Heart left ventricle (tissue), 16 donors: ENCODE measurements around the gene LOXL3. TPM values are rescaled to one million over a fixed set of nuclear protein-coding genes. Genes with fewer than 3 reads are reported as not detected.

Experiments
- ATAC-seq, 4 donors: fragments of 200-7000 bp; cut with Tn5 transposase; one replicate each; pipeline ENCODE4 v1.9.1; 2020 to 2022; ENCODE audit warnings: moderate library complexity in 4 of 4, mild to moderate bottlenecking in 3 of 4, moderate number of reproducible peaks in 1 of 4
- DNase-seq, 5 donors: peaks; one replicate each; pipeline ENCODE4 v3.0.0-alpha.2; 2020
- H3K27ac ChIP-seq, 12 donors: fragments of 200-600 bp; sonication (generic) in 4 of 12; one replicate each; pipeline versions ENCODE4 v1.5.0 to v1.8.0; 2016 to 2022; ENCODE audit warnings: mild to moderate bottlenecking in 2 of 12
- H3K27me3 ChIP-seq, 9 donors: fragments of 200-600 bp; sonication (generic) in 2 of 9; one replicate each; pipeline versions ENCODE4 v1.5.1 to v1.8.0; 2016 to 2022; ENCODE audit warnings: mild to moderate bottlenecking in 3 of 9
- H3K36me3 ChIP-seq, 9 donors: fragments of 200-600 bp; sonication (generic) in 2 of 9; one replicate each; pipeline versions ENCODE4 v1.5.0 to v1.8.0; 2018 to 2022; ENCODE audit warnings: mild to moderate bottlenecking in 2 of 9
- H3K4me1 ChIP-seq, 12 donors: fragments of 200-600 bp; sonication (generic) in 4 of 12; one replicate each; pipeline versions ENCODE4 v1.5.0 to v1.8.0; 2016 to 2022; ENCODE audit warnings: mild to moderate bottlenecking in 3 of 12
- H3K4me3 ChIP-seq, 12 donors: fragments of 200-600 bp; sonication (generic) in 4 of 12; one replicate each; pipeline versions ENCODE4 v1.5.0 to v1.8.0; 2017 to 2022; ENCODE audit warnings: mild to moderate bottlenecking in 9 of 12, moderate library complexity in 4 of 12
- H3K9me3 ChIP-seq, 12 donors: fragments of 200-600 bp; sonication (generic) in 4 of 12; one replicate each; pipeline versions ENCODE4 v1.5.0 to v1.8.0; 2016 to 2022; ENCODE audit warnings: mild to moderate bottlenecking in 1 of 12
- POLR2A ChIP-seq, 2 donors: fragments of 450-650 bp; IDR thresholded peaks; one replicate each; pipeline ENCODE4 v1.6.1; 2017; ENCODE audit warnings: antibody characterized with exemption in 2 of 2, mild to moderate bottlenecking in 2 of 2, moderate library complexity in 2 of 2
- WGBS, 4 donors: extraction: QIAGEN DNeasy Blood & Tissue Kit in 2 of 4; methylation state at CpG; one replicate each; pipeline versions ENCODE4 v1.1.5 to v1.1.7; 2013 to 2018; 5-methylcytosine and 5-hydroxymethylcytosine counted together
- intact Hi-C, 10 donors: fragments of 100-400 bp; cut with DNase I; formaldehyde crosslinking; loops; one replicate each; pipeline versions ENCODE4 v1.11.1 to v1.14.2; 2022
- polyA plus RNA-seq, 2 donors: library from polyadenylated mRNA; stranded (reverse); fragments of 200-250 nt; gene quantifications; one replicate each; pipeline ENCODE4 v1.2.3, GENCODE V29; 2013
- total RNA-seq, 9 donors: library from RNA; depleted of rRNA in 2 of 9; stranded (reverse); fragments of >200 nt in 2 of 9; fragmentation: NEBNext Ultra II Directional in 3 of 9; extraction: Animal tissue kit (Norgen Biotek cat#: 25700) in 3 of 9; gene quantifications; one replicate each; pipeline versions ENCODE4 v1.1.0 to v1.2.4, GENCODE V29; 2016 to 2023
- TF ChIP-seq, protein P1 (sequence below), 12 donors: fragments of 200-600 bp; sonication (generic) in 4 of 12; IDR thresholded peaks; one replicate each; pipeline versions ENCODE4 v1.5.0 to v1.8.0; 2018 to 2022; ENCODE audit warnings: antibody characterized with exemption in 12 of 12, mild to moderate bottlenecking in 5 of 12
- donor health status: ischemic (EF 13 %, LVEDD 7.1; RV severe dilation, severe dysfunction).
- donor health status: healthy with polysubstance abuse.
- donor health status: DM: no; HTN: yes; CAD: no.
- donor health status: DM: no; HTN: no; CAD: no.
- donor health status: ischemic (EF 25% LVEDD 6.9; RV normal size, moderate dysfunction).
- donor health status: ischemic (EF 25% LVEDD 5.7; RV mildly dilated, moderate dysfunction).
- donor health status: healthy.
- donor health status: DM: yes; HTN: yes; CAD: no.
- donor health status: ischemic (EF 35%, LVEDD 5.7; RV mildly dilated, moderate dysfunction).
- donor health status: nonischemic (EF 11% LVEDD 7.7; RV severe dilation, severe dysfunction).
- donor health status: DM: yes; HTN: yes; CAD: no.
- donor health status: PGD.
- donor health status: ischemic (EF 29% LVEDD 5.4; RV normal size, mild dysfunction).
- donor health status: nonischemic (EF 23%, LVEDD 6.1; RV moderate dilation, normal function).

Gene LOXL3
- total and polyA plus RNA-seq, 11 donors, result 1.5 to 8.7 (median 3.0) TPM

DNA sequence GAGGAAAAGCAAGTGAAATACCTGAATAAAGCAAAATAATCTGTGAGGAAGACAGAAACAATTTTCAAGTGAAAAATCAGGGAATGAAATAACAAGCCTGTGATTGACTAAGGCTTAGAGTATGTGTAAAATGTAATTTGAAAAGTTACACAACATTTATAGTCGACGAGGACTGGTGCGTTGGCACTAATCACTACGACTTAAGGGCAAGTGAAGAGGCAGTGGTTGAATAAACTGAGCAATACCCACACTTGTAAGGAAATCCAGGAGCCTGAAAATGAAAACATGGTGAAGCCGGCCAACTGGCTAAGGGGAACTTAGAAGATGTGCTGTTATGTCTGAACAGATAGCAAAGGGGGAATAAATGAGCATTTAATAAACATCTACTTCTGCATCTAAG, 14.1 kb upstream of the LOXL3 start:
- no peak for DNase-seq
- Histone ChIP-seq H3K27me3 (peaks cover 0 to 7% (median 0%) of the 10 kb centered on the region in 9 donors), H3K27ac (peak overlapping the region in 1 of 12 donors; percentile 1), H3K4me3 (no peak overlapping the region), H3K4me1 (peaks cover 0 to 21% (median 0%) of the 10 kb centered on the region in 12 donors), H3K9me3 (no peaks in the 10 kb centered on the region), H3K36me3 (no peaks in the 10 kb centered on the region)
- TF ChIP-seq POLR2A (IDR thresholded peaks at IDR 0.05), result no peak
- ATAC-seq, result no peak
- WGBS, 4 donors, result 85 to 86% (median 86%) methylated on average over 5 of the region's 5 CpGs
- intact Hi-C loops, result no loop called here

GRCh38 chr2:74566754-74567085, 13.0 kb upstream of the LOXL3 start:
- Histone ChIP-seq H3K4me3 (no peak overlapping the region), H3K36me3 (no peaks in the 10 kb centered on the region), H3K4me1 (peaks cover 0 to 28% (median 0%) of the 10 kb centered on the region in 12 donors), H3K27ac (no peak overlapping the region), H3K27me3 (peaks cover 0 to 10% (median 0%) of the 10 kb centered on the region in 9 donors), H3K9me3 (no peaks in the 10 kb centered on the region)
- ATAC-seq (peak in 2 of 4 donors; percentile 70 to 73), DNase-seq (no peak)
- intact Hi-C loops, result no loop called here
- TF ChIP-seq, protein P1, sequence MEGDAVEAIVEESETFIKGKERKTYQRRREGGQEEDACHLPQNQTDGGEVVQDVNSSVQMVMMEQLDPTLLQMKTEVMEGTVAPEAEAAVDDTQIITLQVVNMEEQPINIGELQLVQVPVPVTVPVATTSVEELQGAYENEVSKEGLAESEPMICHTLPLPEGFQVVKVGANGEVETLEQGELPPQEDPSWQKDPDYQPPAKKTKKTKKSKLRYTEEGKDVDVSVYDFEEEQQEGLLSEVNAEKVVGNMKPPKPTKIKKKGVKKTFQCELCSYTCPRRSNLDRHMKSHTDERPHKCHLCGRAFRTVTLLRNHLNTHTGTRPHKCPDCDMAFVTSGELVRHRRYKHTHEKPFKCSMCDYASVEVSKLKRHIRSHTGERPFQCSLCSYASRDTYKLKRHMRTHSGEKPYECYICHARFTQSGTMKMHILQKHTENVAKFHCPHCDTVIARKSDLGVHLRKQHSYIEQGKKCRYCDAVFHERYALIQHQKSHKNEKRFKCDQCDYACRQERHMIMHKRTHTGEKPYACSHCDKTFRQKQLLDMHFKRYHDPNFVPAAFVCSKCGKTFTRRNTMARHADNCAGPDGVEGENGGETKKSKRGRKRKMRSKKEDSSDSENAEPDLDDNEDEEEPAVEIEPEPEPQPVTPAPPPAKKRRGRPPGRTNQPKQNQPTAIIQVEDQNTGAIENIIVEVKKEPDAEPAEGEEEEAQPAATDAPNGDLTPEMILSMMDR (IDR thresholded peaks at IDR 0.05), result no peak
- no peak for TF ChIP-seq POLR2A (IDR thresholded peaks at IDR 0.05)

DNA sequence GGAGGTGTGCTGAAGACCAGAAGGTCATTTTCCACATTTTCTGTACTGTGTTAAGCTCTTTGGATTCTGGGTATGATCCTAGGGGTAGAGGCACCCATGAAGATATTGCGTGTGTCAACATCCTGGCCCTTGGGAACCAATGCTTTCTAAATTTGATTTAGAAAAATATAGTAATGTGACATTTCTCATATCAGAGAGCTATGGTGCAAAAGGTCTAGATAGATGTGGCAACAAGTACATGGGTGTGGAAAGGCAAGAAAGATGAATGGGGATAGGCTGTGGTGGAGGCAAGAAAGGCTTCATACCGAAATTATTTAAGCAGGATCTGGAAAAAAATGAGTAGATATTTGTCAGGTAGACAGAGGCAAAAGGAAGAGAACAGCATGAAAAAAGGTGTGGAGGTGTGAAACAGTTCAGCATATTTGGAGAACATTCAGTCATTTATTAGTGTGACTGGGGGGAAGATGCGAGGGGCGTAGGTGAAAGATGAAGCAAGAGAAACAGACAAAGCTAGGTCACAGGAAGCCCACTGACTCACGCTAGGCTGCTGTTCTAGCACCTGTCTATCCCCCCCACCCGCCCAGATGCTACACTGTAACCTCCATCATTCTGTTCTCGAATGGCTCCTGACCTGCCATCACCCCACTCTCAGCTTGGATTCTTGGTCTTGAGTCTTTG, 12.5 kb upstream of the LOXL3 start:
- peaks cover 0 to 23% (median 0%) of the 10 kb centered on the region in 12 donors for H3K4me1 ChIP-seq
- no peaks in the 10 kb centered on the region for H3K36me3 ChIP-seq
- intact Hi-C loops, result no loop called here
- 75 to 79% (median 76%) methylated on average over 7 of the region's 7 CpGs for WGBS, 4 donors
- no peak overlapping the region for H3K4me3 ChIP-seq
- TF ChIP-seq, protein P1 (IDR thresholded peaks at IDR 0.05), result no peak
- no peak for TF ChIP-seq POLR2A (IDR thresholded peaks at IDR 0.05)
- peaks cover 0 to 10% (median 0%) of the 10 kb centered on the region in 9 donors for H3K27me3 ChIP-seq
- H3K27ac ChIP-seq, result no peak overlapping the region
- H3K9me3 ChIP-seq, result no peaks in the 10 kb centered on the region
- ATAC-seq (no peak), DNase-seq (no peak)

DNA sequence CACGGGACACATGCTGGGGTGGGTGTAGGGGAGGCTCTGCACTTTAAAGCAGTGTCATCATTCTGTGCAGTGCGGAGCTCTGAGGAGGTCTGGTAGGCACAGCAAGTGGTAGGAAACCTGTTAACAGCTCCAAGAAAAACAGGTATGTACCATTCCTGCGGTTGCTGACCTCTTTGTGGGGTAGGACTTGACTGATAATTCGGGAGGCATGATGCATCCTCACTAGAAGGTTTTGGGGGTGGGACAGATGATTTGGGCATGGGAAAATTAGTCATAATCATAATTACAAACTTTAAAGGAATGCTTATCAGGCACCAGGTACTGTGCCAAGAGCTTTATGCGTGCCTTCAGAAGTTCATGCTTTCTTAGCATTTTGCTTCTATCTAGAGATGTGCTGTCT, 10.5 kb upstream of the LOXL3 start:
- Histone ChIP-seq H3K27ac (no peak overlapping the region), H3K27me3 (peaks cover 0 to 10% (median 0%) of the 10 kb centered on the region in 9 donors), H3K4me1 (peaks cover 0 to 23% (median 0%) of the 10 kb centered on the region in 12 donors), H3K36me3 (no peaks in the 10 kb centered on the region), H3K4me3 (no peak overlapping the region), H3K9me3 (no peaks in the 10 kb centered on the region)
- no peak for ATAC-seq
- TF ChIP-seq, protein P1 (IDR thresholded peaks at IDR 0.05), result no peak
- no peak for TF ChIP-seq POLR2A (IDR thresholded peaks at IDR 0.05)
- DNase-seq, result no peak
- WGBS, 4 donors, result 60 to 76% (median 68%) methylated on average over 5 of the region's 5 CpGs
- intact Hi-C loops, result no loop called here
